HCT116 (cell line): Measurements from ENCODE around the gene SERF2. TPM values are rescaled to one million over a fixed set of nuclear protein-coding genes. Genes with fewer than 3 reads are reported as not detected.

ENCODE experiments used
- ATAC-seq: fragments of 200-7000 bp; cut with Tn5 transposase; 2 replicates; pipeline ENCODE4 v1.9.1; 2020; ENCODE audit warnings: mild to moderate bottlenecking, moderate library complexity
- BruUV-seq: library from RNA; stranded (reverse); fragments of 400-500 nt; replicated peaks from 2 replicates; lab custom pipeline; 2021; lab: Mats Ljungman, UMichigan
- CTCF ChIA-PET: fragments of 300-600 bp; sonication (Branson Sonifier 250); formaldehyde crosslinking; loops from one replicate; lab custom pipeline; 2021; ENCODE audit warnings: antibody characterized with exemption; lab: Charles Lee
- POLR2A ChIA-PET: fragments of 300-600, 350-600 bp; sonication (Branson Sonifier 250); formaldehyde crosslinking; loops from one replicate; lab custom pipeline; 2021; ENCODE audit warnings: antibody characterized with exemption; lab: Charles Lee
- RAD21 ChIA-PET, 2 experiments: fragments of 300-600 bp; sonication (Branson Sonifier 250); formaldehyde crosslinking; loops; one replicate each; lab custom pipeline; 2023; ENCODE audit warnings: low total read pairs in 2 of 2; ENCODE audit not compliant: uncharacterized antibody in 2 of 2, unreplicated experiment in 2 of 2, low non-redundant PET in 1 of 2; lab: Charles Lee
- DNase-seq: peaks from one replicate; pipeline ENCODE4 v3.0.0-alpha.2; 2010; ENCODE audit warnings: low read depth, low spot score
- H2AFZ ChIP-seq: fragments of 200-600 bp; shearing (Covaris generic), sonication (generic); 2 replicates; pipeline ENCODE4 v1.6.1; 2017; ENCODE audit warnings: low read depth, mixed run types, mixed read lengths, antibody characterized with exemption, low read length; ENCODE audit not compliant: poor library complexity, severe bottlenecking
- H3K27ac ChIP-seq: 2 replicates; pipeline ENCODE4 v1.5.1; 2012; ENCODE audit warnings: low read depth, low read length
- H3K27me3 ChIP-seq: fragments of 200-600 bp; sonication (generic); 2 replicates; pipeline ENCODE4 v1.6.1; 2016; ENCODE audit warnings: mixed run types, low read length, mixed read lengths; ENCODE audit not compliant: insufficient read depth
- H3K36me3 ChIP-seq, 2 experiments: fragments of 200-500 bp in 1 of 2; fragments of 200-600 bp in 1 of 2; sonication (Bioruptor generic) in 1 of 2; sonication (generic) in 1 of 2; 2 replicates each; pipeline versions ENCODE4 v1.5.1 to v1.6.1; 2014 to 2016; ENCODE audit warnings: low read length in 2 of 2, inconsistent platforms in 1 of 2, mixed read lengths in 1 of 2, mixed run types in 1 of 2; ENCODE audit not compliant: insufficient read depth in 2 of 2, control insufficient read depth in 1 of 2
- H3K4me1 ChIP-seq, 2 experiments: fragments of 200-600 bp in 1 of 2; sonication (generic) in 1 of 2; 2 replicates each; pipeline versions ENCODE4 v1.5.1 to v1.6.1; 2012 to 2017; ENCODE audit warnings: low read length in 2 of 2, inconsistent platforms in 1 of 2, mild to moderate bottlenecking in 1 of 2, mixed read lengths in 1 of 2, mixed run types in 1 of 2, moderate library complexity in 1 of 2; ENCODE audit not compliant: insufficient read depth in 2 of 2, control insufficient read depth in 1 of 2
- H3K4me2 ChIP-seq: fragments of 200-600 bp; sonication (generic); 2 replicates; pipeline ENCODE4 v1.6.1; 2017; ENCODE audit warnings: mixed run types, low read length, mixed read lengths
- H3K4me3 ChIP-seq, 2 experiments: fragments of 200-600 bp in 1 of 2; sonication (generic) in 1 of 2; replicated peaks in 1 of 2; 2 replicates each; pipeline ENCODE4 v1.5.1; 2011 to 2016; ENCODE audit warnings: low read length in 2 of 2, control low read depth in 1 of 2, low read depth in 1 of 2, mild to moderate bottlenecking in 1 of 2, mixed read lengths in 1 of 2, mixed run types in 1 of 2
- H3K79me2 ChIP-seq: fragments of 200-600 bp; sonication (generic); 2 replicates; pipeline ENCODE4 v1.6.1; 2017; ENCODE audit warnings: mild to moderate bottlenecking, mixed run types, low read length, moderate library complexity, mixed read lengths; ENCODE audit not compliant: insufficient read depth
- H3K9ac ChIP-seq: fragments of 200-600 bp; sonication (generic); 2 replicates; pipeline ENCODE4 v1.6.1; 2016; ENCODE audit warnings: low read length, mixed read lengths
- H3K9me2 ChIP-seq: fragments of 200-600 bp; sonication (generic), shearing (Covaris generic); 2 replicates; pipeline ENCODE4 v1.6.1; 2017; ENCODE audit warnings: mixed run types, mild to moderate bottlenecking, moderate library complexity; ENCODE audit not compliant: insufficient read depth
- H3K9me3 ChIP-seq, 2 experiments: fragments of 200-500 bp in 1 of 2; fragments of 200-600 bp in 1 of 2; sonication (Bioruptor generic) in 1 of 2; sonication (generic) in 1 of 2; 2 replicates each; pipeline ENCODE4 v1.6.1; 2014 to 2017; ENCODE audit warnings: low read length in 2 of 2, mixed read lengths in 2 of 2, inconsistent platforms in 1 of 2, low read depth in 1 of 2, mild to moderate bottlenecking in 1 of 2, mixed run types in 1 of 2, moderate library complexity in 1 of 2; ENCODE audit not compliant: control insufficient read depth in 1 of 2, insufficient read depth in 1 of 2
- H4K20me1 ChIP-seq: fragments of 200-600 bp; sonication (generic), shearing (Covaris generic); 2 replicates; pipeline ENCODE4 v1.6.1; 2017; ENCODE audit warnings: mixed run types, mild to moderate bottlenecking, moderate library complexity; ENCODE audit not compliant: insufficient read depth
- CBX3 ChIP-seq: IDR thresholded peaks from 2 replicates; pipeline ENCODE4 v1.6.1; 2012; ENCODE audit warnings: low read depth
- CEBPB ChIP-seq: IDR thresholded peaks from 2 replicates; pipeline ENCODE4 v1.6.1; 2012; ENCODE audit warnings: low read depth
- CTCF ChIP-seq, 3 experiments: fragments of 200-600 bp in 1 of 3; sonication (generic) in 1 of 3; IDR thresholded peaks in 2 of 3; conservative IDR thresholded peaks in 1 of 3; 2 replicates each; pipeline ENCODE4 v1.5.1; 2012 to 2017; ENCODE audit warnings: low read depth in 2 of 3, low read length in 2 of 3, antibody characterized with exemption in 1 of 3, borderline replicate concordance in 1 of 3, control low read depth in 1 of 3, mild to moderate bottlenecking in 1 of 3, mixed read lengths in 1 of 3, mixed run types in 1 of 3, moderate library complexity in 1 of 3; ENCODE audit not compliant: insufficient read depth in 1 of 3
- EGR1 ChIP-seq: IDR thresholded peaks from 2 replicates; pipeline ENCODE4 v1.6.1; 2012; ENCODE audit warnings: low read depth
- EZH2phosphoT487 ChIP-seq: fragments of 200-600 bp; IDR thresholded peaks from 2 replicates; pipeline ENCODE4 v1.6.1; 2018; ENCODE audit warnings: antibody characterized with exemption, borderline replicate concordance
- FOSL1 ChIP-seq: IDR thresholded peaks from 2 replicates; pipeline ENCODE4 v1.6.1; 2012; ENCODE audit warnings: low read depth
- JUND ChIP-seq: IDR thresholded peaks from 2 replicates; pipeline ENCODE4 v1.6.1; 2012
- MAX ChIP-seq: IDR thresholded peaks from 2 replicates; pipeline ENCODE4 v1.6.1; 2012
- POLR2A ChIP-seq: IDR thresholded peaks from 2 replicates; pipeline ENCODE4 v1.7.0; 2011; ENCODE audit warnings: borderline replicate concordance; ENCODE audit not compliant: insufficient read depth, insufficient read length; ENCODE audit errors: extremely low read depth
- POLR2AphosphoS5 ChIP-seq: IDR thresholded peaks from 2 replicates; pipeline ENCODE4 v1.6.1; 2011; ENCODE audit warnings: mild to moderate bottlenecking, low read depth, low read length, moderate library complexity
- RAD21 ChIP-seq: IDR thresholded peaks from 2 replicates; pipeline ENCODE4 v1.6.1; 2012; ENCODE audit warnings: low read depth, mild to moderate bottlenecking
- SIN3A ChIP-seq: IDR thresholded peaks from 2 replicates; pipeline ENCODE4 v1.6.1; 2012; ENCODE audit warnings: low read depth
- TCF7L2 ChIP-seq: IDR thresholded peaks from 2 replicates; pipeline ENCODE4 v1.7.0; 2011; ENCODE audit warnings: borderline replicate concordance, inconsistent platforms; ENCODE audit not compliant: insufficient read depth, insufficient read length; ENCODE audit errors: extremely low read depth
- YY1 ChIP-seq: IDR thresholded peaks from 2 replicates; pipeline ENCODE4 v1.6.1; 2011; ENCODE audit warnings: low read length, low read depth, moderate library complexity, mild to moderate bottlenecking; ENCODE audit not compliant: insufficient replicate concordance; ENCODE audit errors: extremely low read depth
- ZBTB33 ChIP-seq: IDR thresholded peaks from 2 replicates; pipeline ENCODE4 v1.6.1; 2011; ENCODE audit warnings: mild to moderate bottlenecking, low read length, moderate library complexity; ENCODE audit not compliant: insufficient replicate concordance; ENCODE audit errors: extremely low read depth
- ZNF274 ChIP-seq: fragments of 200-500 bp; sonication (Bioruptor generic); IDR thresholded peaks from 2 replicates; pipeline ENCODE4 v1.6.1; 2014; ENCODE audit warnings: mild to moderate bottlenecking, low read depth, low read length, inconsistent platforms
- intact Hi-C: fragments of 100-400 bp; cut with micrococcal nuclease; formaldehyde crosslinking; loops from 2 replicates; pipeline ENCODE4 v1.10.0; 2022
- total RNA-seq: library from RNA; stranded (reverse); gene quantifications from one replicate; pipeline ENCODE4 v1.2.1, GENCODE V29; 2021; ENCODE audit not compliant: unreplicated experiment

The SERF2 gene
- total RNA-seq, 1 experiment from 2014 or later = 656 TPM

GRCh38 chr15:43776718-43777266, 15.3 kb upstream of the SERF2 start, which contains the start of gene ELL3:
TSS of gene ELL3 (minus strand) at chr15:43776966. CDS start at chr15:43776901, 65 bp downstream.
- H4K20me1 ChIP-seq = no peaks in the 10 kb centered on the region
- CTCF ChIA-PET = interaction anchor here (0.7 to 2.3 kb wide), 13 partner anchors 8 to 448 kb away, joined by 3 to 12 read pairs (median 4); partner anchors contain the start of genes HYPK, PDIA3 and SERINC4
- peak; percentile 77 for ATAC-seq
- peak; percentile 69 for DNase-seq
- TF ChIP-seq FOSL1 (no peak), CTCF (IDR thresholded peaks at IDR 0.05 in 2 of 3, conservative IDR thresholded peaks at IDR 0.05 in 1 of 3; ENCODE audit: borderline replicate concordance in 1 of 3, insufficient read depth in 1 of 3, low read depth in 2 of 3, low read length in 2 of 3) (no peak), RAD21 (no peak), CEBPB (no peak), SIN3A (peak; percentile 32), JUND (no peak), TCF7L2 (peak; percentile 3), MAX (no peak), ZBTB33 (no peak), POLR2A (peak; percentile 16), EZH2phosphoT487 (no peak), ZNF274 (no peak), YY1 (peak; percentile 24), POLR2AphosphoS5 (peak; percentile 80), EGR1 (peak; percentile 90), CBX3 (no peak)
- no peaks in the 10 kb centered on the region for H3K9me2 ChIP-seq
- peaks cover 17 to 20% of the 10 kb centered on the region in 2 experiments; a peak in 3 of 4 replicates for H3K36me3 ChIP-seq
- H3K9me3 ChIP-seq = no peaks in the 10 kb centered on the region
- no peaks in the 10 kb centered on the region; the same call in 1 of the 2 replicates for H3K79me2 ChIP-seq
- H3K4me3 ChIP-seq = peak within 1 kb of the TSS; percentile 90 to 98
- no TSS peak for BruUV-seq
- RAD21 ChIA-PET = no interaction called here
- H3K9ac ChIP-seq = peak within 1 kb of the TSS; percentile 86
- peak within 1 kb of the TSS; percentile 69 for H3K27ac ChIP-seq
- POLR2A ChIA-PET = interaction anchor here (0.6 to 2.0 kb wide), 8 partner anchors 9 to 472 kb away, joined by 3 to 8 read pairs (median 5); partner anchors contain the start of genes HYPK, MFAP1, PDIA3 and SERF2
- H3K27me3 ChIP-seq = no peaks in the 10 kb centered on the region
- intact Hi-C loops = loop anchor here (10.0 kb wide), 1 partner anchor 332 kb away; no protein-coding TSS in a partner anchor
- H3K4me2 ChIP-seq = peak within 1 kb of the TSS; percentile 99
- H2AFZ ChIP-seq = peak within 1 kb of the TSS; percentile 83
- H3K4me1 ChIP-seq = peaks cover 9 to 31% of the 10 kb centered on the region in 2 experiments
